GM10248 (cell line): ENCODE data around the gene WDR5.

Source experiments
- CTCF ChIA-PET: fragments of 300-600 bp; sonication (Branson Sonifier 250); formaldehyde crosslinking; extraction: SDS; loops from one replicate; lab custom pipeline; 2021; ENCODE audit warnings: antibody characterized with exemption; lab: Yijun Ruan, JAX
- POLR2A ChIA-PET: fragments of 350-650 bp; sonication (Branson Sonifier 250); formaldehyde crosslinking; extraction: SDS; loops from one replicate; lab custom pipeline; 2020; ENCODE audit warnings: antibody characterized with exemption; lab: Yijun Ruan, JAX
- DNase-seq: peaks from one replicate; pipeline ENCODE4 v3.0.0; 2012; ENCODE audit errors: extremely low spot score
- TF ChIP-seq, protein P1 (sequence below): IDR thresholded peaks from 2 replicates; pipeline ENCODE4 v1.5.1; 2012; ENCODE audit warnings: mild to moderate bottlenecking, low read depth; ENCODE audit errors: extremely low read depth, missing control alignments, control extremely low read depth

Gene WDR5

DNA sequence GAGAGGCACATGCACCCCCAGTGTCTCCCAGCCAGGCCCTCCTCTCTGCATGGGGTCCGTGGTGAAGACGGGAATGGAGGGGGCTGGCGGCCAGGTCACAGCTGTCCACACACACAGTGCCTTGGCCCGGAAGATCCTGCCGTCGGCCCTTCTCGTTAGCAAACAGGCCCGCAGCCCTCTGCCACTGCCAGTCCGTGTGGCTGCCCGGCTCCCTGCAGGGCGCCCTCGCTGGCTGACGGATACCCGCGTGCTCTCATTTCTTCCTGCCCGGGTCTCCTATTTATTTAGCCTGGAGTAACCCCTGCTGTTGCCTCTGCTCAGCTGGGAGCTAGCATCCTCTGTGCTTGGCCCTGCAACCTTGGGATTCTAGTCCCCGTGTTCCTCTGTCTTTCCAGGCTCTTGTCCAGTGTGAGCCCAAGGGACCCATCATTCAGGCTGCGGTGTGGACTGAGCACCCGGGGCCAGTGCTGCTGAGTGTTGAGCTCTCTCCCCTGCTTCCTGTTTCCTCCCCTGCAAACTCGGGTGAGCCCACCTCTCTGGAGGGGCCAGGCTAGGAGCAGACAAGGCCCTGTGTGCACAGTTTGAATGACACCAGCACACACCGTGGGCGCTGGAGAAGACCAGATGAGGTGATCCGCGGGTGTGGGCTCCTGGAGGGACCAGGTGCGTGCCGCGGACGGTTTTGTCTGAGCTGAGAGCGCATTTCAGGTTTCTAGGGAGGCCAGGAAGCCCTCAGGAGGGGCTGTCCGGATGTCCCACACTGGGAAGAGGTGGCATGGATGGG is 43.1 kb downstream of the WDR5 start:
- no peak for DNase-seq
- ChIA-PET CTCF (interaction anchor here (1.2 to 4.4 kb wide), 2 partner anchors 8 to 16 kb away, joined by 3 to 25 read pairs; no protein-coding TSS in a partner anchor), POLR2A (no interaction called here)
- TF ChIP-seq, protein P1, sequence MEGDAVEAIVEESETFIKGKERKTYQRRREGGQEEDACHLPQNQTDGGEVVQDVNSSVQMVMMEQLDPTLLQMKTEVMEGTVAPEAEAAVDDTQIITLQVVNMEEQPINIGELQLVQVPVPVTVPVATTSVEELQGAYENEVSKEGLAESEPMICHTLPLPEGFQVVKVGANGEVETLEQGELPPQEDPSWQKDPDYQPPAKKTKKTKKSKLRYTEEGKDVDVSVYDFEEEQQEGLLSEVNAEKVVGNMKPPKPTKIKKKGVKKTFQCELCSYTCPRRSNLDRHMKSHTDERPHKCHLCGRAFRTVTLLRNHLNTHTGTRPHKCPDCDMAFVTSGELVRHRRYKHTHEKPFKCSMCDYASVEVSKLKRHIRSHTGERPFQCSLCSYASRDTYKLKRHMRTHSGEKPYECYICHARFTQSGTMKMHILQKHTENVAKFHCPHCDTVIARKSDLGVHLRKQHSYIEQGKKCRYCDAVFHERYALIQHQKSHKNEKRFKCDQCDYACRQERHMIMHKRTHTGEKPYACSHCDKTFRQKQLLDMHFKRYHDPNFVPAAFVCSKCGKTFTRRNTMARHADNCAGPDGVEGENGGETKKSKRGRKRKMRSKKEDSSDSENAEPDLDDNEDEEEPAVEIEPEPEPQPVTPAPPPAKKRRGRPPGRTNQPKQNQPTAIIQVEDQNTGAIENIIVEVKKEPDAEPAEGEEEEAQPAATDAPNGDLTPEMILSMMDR, result no peak

DNA sequence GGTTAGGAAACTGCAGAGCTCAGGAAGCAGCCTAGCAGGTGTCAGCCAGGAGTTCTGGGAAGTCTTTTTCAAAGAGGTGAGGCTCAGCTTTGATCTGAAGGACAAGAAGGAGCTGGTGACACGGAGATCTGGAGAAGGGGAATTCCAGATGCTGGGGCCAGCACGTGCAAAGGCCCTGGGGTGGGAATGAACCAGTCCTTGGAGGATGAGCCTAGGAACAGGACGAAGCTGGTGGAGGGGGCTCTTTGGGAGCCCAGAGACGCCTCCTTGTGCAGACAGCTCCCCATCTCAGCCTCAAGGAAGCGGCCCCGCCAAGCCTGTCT is 43.7 kb downstream of the WDR5 start:
- no peak for DNase-seq
- ChIA-PET POLR2A (no interaction called here), CTCF (interaction anchor here (4.4 kb wide), 1 partner anchor 9 kb away, joined by 25 read pairs; no protein-coding TSS in a partner anchor)
- TF ChIP-seq, protein P1, result no peak

DNA sequence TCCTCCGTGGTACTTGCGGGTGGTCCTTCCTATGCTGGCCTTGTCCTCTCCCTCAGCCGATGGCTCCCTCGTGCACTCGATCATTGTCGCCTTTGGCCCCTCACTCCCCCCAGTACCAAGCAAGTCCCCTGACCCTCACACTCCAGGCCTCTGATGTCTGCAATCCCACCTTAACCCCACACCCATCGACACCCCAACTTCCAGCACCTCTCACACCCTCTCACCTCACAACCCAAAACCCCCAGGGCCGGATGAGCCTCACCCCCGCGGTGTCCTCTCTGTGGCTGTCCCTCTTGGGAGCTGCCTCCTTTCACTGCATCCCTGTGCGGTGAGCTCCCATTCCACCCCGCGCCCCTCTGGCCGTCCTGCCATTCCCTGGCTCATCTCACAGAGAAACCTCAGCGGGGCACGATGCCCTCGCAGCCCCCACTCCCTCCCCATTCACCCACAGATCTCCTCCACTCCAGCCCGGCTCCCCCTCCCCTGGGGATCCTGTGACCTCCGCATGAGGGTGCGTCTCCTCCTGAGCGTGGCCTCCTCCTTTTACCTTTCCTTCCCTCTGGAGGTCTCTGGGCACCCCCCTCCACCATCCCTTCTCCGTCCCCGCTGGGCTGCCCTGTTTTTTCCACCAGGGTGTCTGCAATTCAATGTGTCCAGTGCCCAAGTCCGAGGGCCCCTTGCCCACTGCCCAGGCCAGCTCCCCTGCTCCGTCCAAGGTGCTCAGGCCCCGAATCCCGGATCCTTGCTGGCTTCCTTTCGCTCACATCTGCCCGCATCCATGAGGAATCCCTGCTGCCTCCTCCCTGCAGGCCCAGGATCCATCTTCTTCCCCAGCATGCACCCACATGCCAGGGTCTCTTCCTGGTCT is 44.3 kb downstream of the WDR5 start:
- ChIA-PET POLR2A (no interaction called here), CTCF (interaction anchor here (4.4 kb wide), 1 partner anchor 9 kb away, joined by 25 read pairs; no protein-coding TSS in a partner anchor)
- TF ChIP-seq, protein P1, result no peak
- DNase-seq, result no peak

GRCh38 chr9:134180786-134181647 is 45.1 kb downstream of the WDR5 start:
- TF ChIP-seq, protein P1, result no peak
- POLR2A ChIA-PET, result no interaction called here
- CTCF ChIA-PET, result interaction anchor here (4.4 kb wide), 1 partner anchor 10 kb away, joined by 25 read pairs; no protein-coding TSS in a partner anchor

GRCh38 chr9:134181648-134182034 is 45.8 kb downstream of the WDR5 start:
- CTCF ChIA-PET, result interaction anchor here (4.4 kb wide), 1 partner anchor 11 kb away, joined by 25 read pairs; no protein-coding TSS in a partner anchor
- DNase-seq, result no peak
- TF ChIP-seq, protein P1, result no peak
- POLR2A ChIA-PET, result no interaction called here

More at GRCh38 chr9:134180786-134181647, 45.1 kb downstream of the WDR5 start:
- no peak for DNase-seq
